ENCODE data around the gene C22orf39. TPM values are rescaled to one million over a fixed set of nuclear protein-coding genes. Genes with fewer than 3 reads are reported as not detected.

C22orf39 gene
- total RNA-seq, 6 experiments from 2014 or later, result 9.8 to 15.7 (median 12.5) TPM

- intact Hi-C loops (cut with DNase I), result no loop called here
- H3K9me3 ChIP-seq, result no peaks in the 10 kb centered on the region
- DNase-seq, result no peak
- TF ChIP-seq POLR2A (IDR thresholded peaks at IDR 0.05), result no peak
- TF ChIP-seq, protein P1, sequence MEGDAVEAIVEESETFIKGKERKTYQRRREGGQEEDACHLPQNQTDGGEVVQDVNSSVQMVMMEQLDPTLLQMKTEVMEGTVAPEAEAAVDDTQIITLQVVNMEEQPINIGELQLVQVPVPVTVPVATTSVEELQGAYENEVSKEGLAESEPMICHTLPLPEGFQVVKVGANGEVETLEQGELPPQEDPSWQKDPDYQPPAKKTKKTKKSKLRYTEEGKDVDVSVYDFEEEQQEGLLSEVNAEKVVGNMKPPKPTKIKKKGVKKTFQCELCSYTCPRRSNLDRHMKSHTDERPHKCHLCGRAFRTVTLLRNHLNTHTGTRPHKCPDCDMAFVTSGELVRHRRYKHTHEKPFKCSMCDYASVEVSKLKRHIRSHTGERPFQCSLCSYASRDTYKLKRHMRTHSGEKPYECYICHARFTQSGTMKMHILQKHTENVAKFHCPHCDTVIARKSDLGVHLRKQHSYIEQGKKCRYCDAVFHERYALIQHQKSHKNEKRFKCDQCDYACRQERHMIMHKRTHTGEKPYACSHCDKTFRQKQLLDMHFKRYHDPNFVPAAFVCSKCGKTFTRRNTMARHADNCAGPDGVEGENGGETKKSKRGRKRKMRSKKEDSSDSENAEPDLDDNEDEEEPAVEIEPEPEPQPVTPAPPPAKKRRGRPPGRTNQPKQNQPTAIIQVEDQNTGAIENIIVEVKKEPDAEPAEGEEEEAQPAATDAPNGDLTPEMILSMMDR (IDR thresholded peaks at IDR 0.05), result no peak
- H3K27me3 ChIP-seq, result no peaks in the 10 kb centered on the region
- 92% methylated on average over 6 of the region's 8 CpGs for WGBS (ENCODE audit: insufficient coverage, low coverage, low lambda C conversion rate, missing lambda C conversion rate)
- no peak overlapping the region for H3K27ac ChIP-seq
- peaks cover 0 to 50% (median 13%) of the 10 kb centered on the region in 4 donors for H3K36me3 ChIP-seq
- H3K4me3 ChIP-seq, result no peak overlapping the region
- no peak for ATAC-seq
- peaks cover 0 to 12% (median 6%) of the 10 kb centered on the region in 4 donors for H3K4me1 ChIP-seq
Measured at GRCh38 chr22:19450363-19451175, 3.1 kb upstream of the C22orf39 start.

- TF ChIP-seq, protein P1 (IDR thresholded peaks at IDR 0.05), result no peak
- TF ChIP-seq POLR2A (IDR thresholded peaks at IDR 0.05), result no peak
- no peak overlapping the region for H3K27ac ChIP-seq
- H3K4me1 ChIP-seq, result peaks cover 0 to 14% (median 6%) of the 10 kb centered on the region in 4 donors
- intact Hi-C loops (cut with DNase I), result no loop called here
- no peaks in the 10 kb centered on the region for H3K27me3 ChIP-seq
- WGBS (ENCODE audit: insufficient coverage, low coverage, low lambda C conversion rate, missing lambda C conversion rate), result 100% methylated on average over 1 of the region's 2 CpGs
- DNase-seq, result no peak
- H3K9me3 ChIP-seq, result no peaks in the 10 kb centered on the region
- H3K4me3 ChIP-seq, result no peak overlapping the region
- ATAC-seq, result no peak
- H3K36me3 ChIP-seq, result peaks cover 0 to 39% (median 8%) of the 10 kb centered on the region in 4 donors
Measured at GRCh38 chr22:19449422-19449767, 1.9 kb upstream of the C22orf39 start.

GRCh38 chr22:19448739-19449421, 1.4 kb upstream of the C22orf39 start:
- Histone ChIP-seq H3K27me3 (no peaks in the 10 kb centered on the region), H3K4me1 (peaks cover 0 to 14% (median 6%) of the 10 kb centered on the region in 4 donors), H3K27ac (no peak overlapping the region), H3K4me3 (no peak overlapping the region), H3K9me3 (no peaks in the 10 kb centered on the region), H3K36me3 (peaks cover 0 to 39% (median 10%) of the 10 kb centered on the region in 4 donors)
- no peak for ATAC-seq
- DNase-seq, result no peak
- 100% methylated on average over 2 of the region's 5 CpGs for WGBS (ENCODE audit: insufficient coverage, low coverage, low lambda C conversion rate, missing lambda C conversion rate)
- no peak for TF ChIP-seq POLR2A (IDR thresholded peaks at IDR 0.05)
- TF ChIP-seq, protein P1 (IDR thresholded peaks at IDR 0.05), result no peak
- intact Hi-C loops (cut with DNase I), result no loop called here

GRCh38 chr22:19448076-19448607, 631 bp upstream of the C22orf39 start:
- no peaks in the 10 kb centered on the region for H3K27me3 ChIP-seq
- peaks cover 0 to 40% (median 9%) of the 10 kb centered on the region in 4 donors for H3K36me3 ChIP-seq
- peak overlapping the region; percentile 82 to 98 (median 92) for H3K27ac ChIP-seq
- H3K9me3 ChIP-seq, result no peaks in the 10 kb centered on the region
- peak in 1 of 3 donors; percentile 55 for DNase-seq
- intact Hi-C loops (cut with DNase I), result no loop called here
- 23% methylated on average over 14 of the region's 14 CpGs for WGBS (ENCODE audit: insufficient coverage, low coverage, low lambda C conversion rate, missing lambda C conversion rate)
- ATAC-seq, result peak; percentile 41 to 59 (median 50)
- H3K4me1 ChIP-seq, result peaks cover 0 to 14% (median 6%) of the 10 kb centered on the region in 4 donors
- peak overlapping the region; percentile 78 to 86 (median 85) for H3K4me3 ChIP-seq
- TF ChIP-seq, protein P1 (IDR thresholded peaks at IDR 0.05), result no peak
- no peak for TF ChIP-seq POLR2A (IDR thresholded peaks at IDR 0.05)
